ENCODE results near the gene GHRH.

- TF ChIP-seq FOXM1 (IDR thresholded peaks at IDR 0.05; ENCODE audit: borderline replicate concordance) (no peak), ELF4 (IDR thresholded peaks at IDR 0.05) (no peak), FOXK2 (IDR thresholded peaks at IDR 0.05) (no peak), FOXA1 (IDR thresholded peaks at IDR 0.05) (no peak), CTBP1 (IDR thresholded peaks at IDR 0.05; ENCODE audit: borderline replicate concordance) (no peak), SUZ12 (IDR thresholded peaks at IDR 0.05) (no peak), BHLHE40 (IDR thresholded peaks at IDR 0.05; ENCODE audit: borderline replicate concordance) (no peak), SP1 (IDR thresholded peaks at IDR 0.05) (no peak)
Measured at GRCh38 chr20:37288091-37288490, 26.5 kb upstream of the GHRH start.

All from HEK293T (cell line).